Mesenchymal stem cell (in vitro differentiated cells and primary cell): ENCODE measurements around the gene SRRT.

Source experiments
- DNase-seq: peaks from one replicate; pipeline ENCODE4 v3.0.0-alpha.2; 2013
- H2AFZ ChIP-seq: one replicate; pipeline ENCODE4 v1.6.1; 2013; ENCODE audit warnings: low read depth, mild to moderate bottlenecking, control low read depth, inconsistent platforms, low read length, moderate library complexity
- H2AK5ac ChIP-seq: 2 replicates; pipeline ENCODE4 v1.6.1; 2013; ENCODE audit warnings: low read length, moderate library complexity, mild to moderate bottlenecking, inconsistent platforms; ENCODE audit not compliant: severe bottlenecking
- H2BK120ac ChIP-seq: one replicate; pipeline ENCODE4 v1.6.1; 2013; ENCODE audit warnings: low read depth, mild to moderate bottlenecking, inconsistent platforms, low read length, moderate library complexity
- H2BK12ac ChIP-seq, 2 experiments: one replicate each; pipeline ENCODE4 v1.6.1; 2013; ENCODE audit warnings: inconsistent platforms in 2 of 2, low read length in 2 of 2, mild to moderate bottlenecking in 2 of 2, moderate library complexity in 2 of 2, control low read depth in 1 of 2
- H2BK15ac ChIP-seq: one replicate; pipeline ENCODE4 v1.6.1; 2013; ENCODE audit warnings: mild to moderate bottlenecking, low read depth, inconsistent platforms; ENCODE audit not compliant: poor library complexity, severe bottlenecking
- H2BK5ac ChIP-seq: 2 replicates; pipeline ENCODE4 v1.6.1; 2013; ENCODE audit warnings: low read depth, mild to moderate bottlenecking, low read length, control low read depth, inconsistent platforms; ENCODE audit not compliant: poor library complexity, severe bottlenecking
- H3K14ac ChIP-seq, 2 experiments: one replicate each; pipeline ENCODE4 v1.6.1; 2013; ENCODE audit warnings: inconsistent platforms in 2 of 2, low read length in 2 of 2, control low read depth in 1 of 2, mild to moderate bottlenecking in 1 of 2, moderate library complexity in 1 of 2
- H3K18ac ChIP-seq, 2 experiments: one replicate each; pipeline ENCODE4 v1.6.1; 2013; ENCODE audit warnings: inconsistent platforms in 2 of 2, low read length in 2 of 2, control low read depth in 1 of 2, low read depth in 1 of 2, mild to moderate bottlenecking in 1 of 2
- H3K23ac ChIP-seq, 2 experiments: one replicate each; pipeline ENCODE4 v1.6.1; 2013; ENCODE audit warnings: inconsistent platforms in 2 of 2, low read length in 2 of 2, mild to moderate bottlenecking in 2 of 2, moderate library complexity in 2 of 2, control low read depth in 1 of 2
- H3K27ac ChIP-seq: 2 replicates; pipeline ENCODE4 v1.5.1; 2013; ENCODE audit warnings: mild to moderate bottlenecking, moderate library complexity, low read length, control low read depth, inconsistent platforms; ENCODE audit not compliant: poor library complexity, severe bottlenecking
- H3K27me3 ChIP-seq, 2 experiments: 2 replicates each; pipeline versions ENCODE4 v1.6.1 to v1.7.0; 2013; ENCODE audit warnings: low read length in 2 of 2, mild to moderate bottlenecking in 2 of 2, moderate library complexity in 2 of 2, control low read depth in 1 of 2, inconsistent platforms in 1 of 2; ENCODE audit not compliant: control insufficient read depth in 1 of 2, insufficient read depth in 1 of 2
- H3K36me3 ChIP-seq, 2 experiments: 2 replicates each; pipeline versions ENCODE4 v1.6.1 to v1.7.0; 2013; ENCODE audit warnings: low read length in 2 of 2, control low read depth in 1 of 2, inconsistent platforms in 1 of 2, low read depth in 1 of 2, mild to moderate bottlenecking in 1 of 2; ENCODE audit not compliant: insufficient read depth in 2 of 2, control insufficient read depth in 1 of 2
- H3K4ac ChIP-seq, 2 experiments: one replicate each; pipeline ENCODE4 v1.6.1; 2013; ENCODE audit warnings: inconsistent platforms in 2 of 2, low read length in 2 of 2, mild to moderate bottlenecking in 2 of 2, moderate library complexity in 2 of 2, control low read depth in 1 of 2, low read depth in 1 of 2
- H3K4me1 ChIP-seq: 2 replicates; pipeline ENCODE4 v1.6.1; 2013; ENCODE audit warnings: low read depth, low read length, control low read depth; ENCODE audit not compliant: control insufficient read depth, insufficient read depth
- H3K4me2 ChIP-seq: 2 replicates; pipeline ENCODE4 v1.6.1; 2013; ENCODE audit warnings: low read length, mild to moderate bottlenecking, inconsistent platforms; ENCODE audit not compliant: poor library complexity, severe bottlenecking
- H3K4me3 ChIP-seq, 2 experiments: 2 replicates each; pipeline versions ENCODE4 v1.5.1 to v1.7.0; 2013; ENCODE audit warnings: low read length in 2 of 2, mild to moderate bottlenecking in 2 of 2, control low read depth in 1 of 2, low read depth in 1 of 2; ENCODE audit not compliant: insufficient read depth in 1 of 2
- H3K79me1 ChIP-seq: replicated peaks from 2 replicates; pipeline ENCODE4 v1.6.1; 2013; ENCODE audit warnings: mild to moderate bottlenecking, control low read depth, low read length, inconsistent platforms; ENCODE audit not compliant: poor library complexity, severe bottlenecking
- H3K9ac ChIP-seq: 2 replicates; pipeline ENCODE4 v1.7.0; 2013; ENCODE audit warnings: mild to moderate bottlenecking, low read length, moderate library complexity
- H3K9me3 ChIP-seq: 2 replicates; pipeline ENCODE4 v1.7.0; 2013; ENCODE audit warnings: mild to moderate bottlenecking, low read length; ENCODE audit not compliant: control insufficient read depth
- H4K8ac ChIP-seq: one replicate; pipeline ENCODE4 v1.6.1; 2013; ENCODE audit warnings: inconsistent platforms, mild to moderate bottlenecking, low read length, moderate library complexity
- H4K91ac ChIP-seq: one replicate; pipeline ENCODE4 v1.6.1; 2013; ENCODE audit warnings: mild to moderate bottlenecking, low read length, inconsistent platforms
- WGBS: methylation state at CpG from one replicate; pipeline ENCODE4 v1.1.7; 2013; ENCODE audit warnings: mixed read lengths; 5-methylcytosine and 5-hydroxymethylcytosine counted together

Gene SRRT

DNA sequence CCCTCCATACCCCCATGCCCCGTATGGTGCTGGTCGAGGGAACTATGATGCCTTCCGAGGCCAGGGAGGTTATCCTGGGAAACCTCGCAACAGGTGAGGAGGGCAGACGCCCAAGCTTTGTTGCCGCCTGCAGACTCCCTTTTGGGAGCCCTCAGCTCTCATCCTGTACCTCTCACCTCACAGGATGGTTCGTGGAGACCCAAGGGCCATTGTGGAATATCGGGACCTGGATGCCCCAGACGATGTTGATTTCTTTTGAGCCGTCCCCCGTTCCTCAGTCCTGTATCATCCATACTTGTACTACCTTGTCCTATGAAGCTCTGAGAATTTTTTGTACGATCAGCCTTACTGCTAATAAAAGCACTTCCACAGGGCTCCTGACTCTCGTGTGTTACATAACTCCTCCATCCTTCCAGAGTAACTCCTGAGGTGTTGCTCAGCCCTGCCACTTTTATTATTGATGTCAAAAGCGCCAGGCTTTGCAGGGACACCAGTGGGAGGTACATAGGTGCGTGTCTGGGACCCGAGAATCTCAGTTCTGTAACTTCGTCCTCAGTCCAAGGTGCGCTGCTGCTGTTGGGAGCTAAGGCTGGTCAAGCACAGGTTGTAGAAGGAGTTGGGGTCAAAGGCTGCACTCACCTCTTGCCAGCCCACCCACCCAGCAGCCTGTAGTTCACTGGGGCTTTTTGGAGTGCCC is 13.5 kb downstream of the SRRT start:
- Histone ChIP-seq H3K14ac (peak overlapping the region in 1 of 2 experiments; percentile 95), H3K4me1 (peaks cover 26% of the 10 kb centered on the region), H4K8ac (peak overlapping the region; percentile 45), H3K9me3 (no peaks in the 10 kb centered on the region), H3K23ac (peak overlapping the region in 1 of 2 experiments; percentile 34), H3K4me2 (peak overlapping the region; percentile 73), H2BK5ac (no peak overlapping the region), H2BK12ac (no peak overlapping the region), H3K27ac (peak overlapping the region; percentile 28), H2AK5ac (peak overlapping the region; percentile 42), H3K79me1 (peaks cover 15% of the 10 kb centered on the region), H2BK120ac (no peak overlapping the region), H3K4ac (peak overlapping the region; percentile 20 to 92), H3K27me3 (peaks cover 0 to 4% of the 10 kb centered on the region in 2 experiments), H4K91ac (peak overlapping the region; percentile 95), H2AFZ (no peak overlapping the region), H3K9ac (peak overlapping the region; percentile 93), H3K4me3 (peak overlapping the region; percentile 72 to 87), H2BK15ac (no peak overlapping the region), H3K36me3 (peaks cover 54 to 57% of the 10 kb centered on the region in 2 experiments), H3K18ac (peak overlapping the region; percentile 93 to 98)
- no peak for DNase-seq
- WGBS, result 83% methylated on average over 18 of the region's 18 CpGs

DNA sequence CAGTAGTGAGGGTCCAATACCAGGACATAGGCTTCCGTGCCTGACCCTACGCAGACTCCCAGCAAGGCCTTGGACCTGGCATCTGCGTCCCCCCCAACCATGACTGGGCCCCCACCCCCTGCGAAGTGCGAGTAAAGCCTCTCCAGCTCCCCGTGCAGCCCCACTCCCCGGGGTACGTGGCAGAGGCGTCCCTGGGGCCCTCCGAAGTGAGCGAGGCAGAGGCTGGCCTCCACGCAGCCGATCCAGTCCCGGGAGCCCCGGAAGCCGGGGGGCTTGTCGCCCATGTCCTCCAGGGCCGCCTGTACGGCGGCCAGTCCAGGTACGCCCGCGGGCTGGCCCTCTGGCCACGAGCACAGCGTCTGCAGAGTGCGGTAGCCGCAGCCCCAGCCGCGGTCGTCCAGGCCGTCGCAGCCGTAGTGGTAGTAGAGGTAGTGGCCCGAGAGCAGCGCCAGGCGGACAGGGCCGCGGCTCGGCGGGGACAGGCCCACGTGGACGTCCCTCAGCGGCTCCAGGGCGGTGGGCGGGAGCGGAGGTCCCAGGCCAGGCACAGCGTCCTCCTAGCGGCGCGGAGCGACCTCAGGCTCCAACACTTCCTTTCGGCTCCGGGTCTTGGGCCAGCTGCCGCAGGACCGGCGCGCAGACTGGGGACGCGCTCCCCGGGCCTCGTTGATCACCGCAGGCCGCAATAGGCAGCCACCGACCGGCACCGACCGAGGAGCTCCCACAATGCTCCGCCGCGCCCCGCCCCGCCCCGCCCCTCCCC is 14.3 kb downstream of the SRRT start, which contains the start of gene UFSP1:
TSS of gene UFSP1 (minus strand) at position 728 of the 763 bp plus-strand sequence. CDS start at position 284, 444 bp downstream.
- peak within 1 kb of the TSS; percentile 72 to 87 for H3K4me3 ChIP-seq
- H4K8ac ChIP-seq, result peak within 1 kb of the TSS; percentile 83
- H2BK12ac ChIP-seq, result peak within 1 kb of the TSS in 1 of 2 experiments; percentile 55
- H2AK5ac ChIP-seq, result peak within 1 kb of the TSS; percentile 42
- H3K4me2 ChIP-seq, result peak within 1 kb of the TSS; percentile 73
- peak within 1 kb of the TSS; percentile 93 for H3K9ac ChIP-seq
- peaks cover 46 to 50% of the 10 kb centered on the region in 2 experiments for H3K36me3 ChIP-seq
- peak within 1 kb of the TSS; percentile 90 for H3K27ac ChIP-seq
- no peak within 1 kb of the TSS for H2BK15ac ChIP-seq
- DNase-seq, result no peak
- peaks cover 8% of the 10 kb centered on the region for H3K79me1 ChIP-seq
- H3K23ac ChIP-seq, result peak within 1 kb of the TSS in 1 of 2 experiments; percentile 75
- peak within 1 kb of the TSS; percentile 64 for H2AFZ ChIP-seq
- peak within 1 kb of the TSS; percentile 78 to 97 for H3K4ac ChIP-seq
- peak within 1 kb of the TSS; percentile 89 for H2BK120ac ChIP-seq
- peaks cover 27% of the 10 kb centered on the region for H3K4me1 ChIP-seq
- H3K27me3 ChIP-seq, result peaks cover 0 to 10% of the 10 kb centered on the region in 2 experiments
- peak within 1 kb of the TSS; percentile 93 to 98 for H3K18ac ChIP-seq
- no peaks in the 10 kb centered on the region for H3K9me3 ChIP-seq
- peak within 1 kb of the TSS in 1 of 2 experiments; percentile 95 for H3K14ac ChIP-seq
- peak within 1 kb of the TSS; percentile 95 for H4K91ac ChIP-seq
- 4% methylated on average over 43 of the region's 73 CpGs for WGBS
- H2BK5ac ChIP-seq, result peak within 1 kb of the TSS; percentile 58

DNA sequence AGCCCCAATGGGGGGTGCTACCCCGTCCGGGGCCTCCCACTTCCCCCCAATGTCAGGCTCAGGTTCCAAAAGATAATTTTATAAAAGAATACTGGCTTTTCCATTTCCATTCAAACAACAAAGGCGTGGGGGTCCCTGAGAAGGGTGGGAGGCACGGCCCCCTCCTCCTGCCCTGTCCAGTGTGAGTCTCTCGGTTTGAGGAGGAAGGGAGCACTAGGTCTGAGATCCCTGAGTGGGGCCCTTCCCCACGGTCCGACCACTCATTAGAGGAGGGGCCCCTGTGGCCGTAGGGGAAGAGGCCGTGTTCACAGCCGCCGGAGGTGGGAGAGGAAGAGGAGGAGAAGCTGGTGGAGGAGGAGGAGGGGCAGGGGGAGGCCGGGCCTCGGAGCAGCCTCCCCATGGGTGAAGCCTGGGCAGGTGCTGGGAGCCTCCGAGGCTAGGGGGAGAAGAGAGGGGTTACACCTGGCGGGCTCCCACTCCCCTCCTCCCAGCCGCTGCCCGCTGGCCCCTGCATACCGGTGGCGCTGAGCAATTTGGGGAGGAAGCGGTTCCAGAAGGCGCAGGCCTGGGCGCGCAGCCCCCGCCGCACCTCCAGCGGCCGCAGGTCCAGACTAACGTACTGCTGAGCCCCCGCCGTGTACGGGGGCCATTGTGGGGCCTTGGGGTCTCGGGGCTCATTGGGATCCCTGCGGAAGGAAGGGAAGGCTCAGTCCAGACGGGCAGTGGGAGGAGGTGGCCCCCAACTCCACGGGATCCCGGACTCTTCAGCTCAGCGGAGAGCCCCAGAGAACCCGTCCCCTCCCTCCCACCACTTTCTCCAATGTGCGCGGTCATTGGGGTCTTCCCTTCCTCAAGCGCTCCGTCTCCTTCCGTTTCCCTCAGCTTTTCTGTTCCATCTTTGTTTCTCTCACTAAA is 16.0 kb downstream of the SRRT start:
- Histone ChIP-seq H3K23ac (peak overlapping the region in 1 of 2 experiments; percentile 23), H2AFZ (peak overlapping the region; percentile 36), H3K36me3 (peaks cover 29 to 32% of the 10 kb centered on the region in 2 experiments), H3K18ac (peak overlapping the region; percentile 73 to 85), H2BK12ac (peak overlapping the region in 1 of 2 experiments; percentile 61), H4K91ac (peak overlapping the region; percentile 92), H3K4me1 (peaks cover 40% of the 10 kb centered on the region), H3K4me2 (peak overlapping the region; percentile 58), H2AK5ac (peak overlapping the region; percentile 91), H3K14ac (no peak overlapping the region), H3K4ac (peak overlapping the region; percentile 57 to 97), H2BK120ac (peak overlapping the region; percentile 89), H3K27ac (peak overlapping the region; percentile 90), H2BK15ac (peak overlapping the region; percentile 87), H4K8ac (peak overlapping the region; percentile 93), H3K4me3 (peak overlapping the region; percentile 35 to 81), H3K27me3 (peaks cover 2 to 25% of the 10 kb centered on the region in 2 experiments), H3K9me3 (no peaks in the 10 kb centered on the region), H3K79me1 (peaks cover 3% of the 10 kb centered on the region), H3K9ac (peak overlapping the region; percentile 78), H2BK5ac (no peak overlapping the region)
- whole genome bisulfite sequencing, result 54% methylated on average over 37 of the region's 43 CpGs
- no peak for DNase-seq
